ENCODE results near the gene AURKB. TPM values are rescaled to one million over a fixed set of nuclear protein-coding genes. Genes with fewer than 3 reads are reported as not detected.

Gene AURKB
- total and polyA plus RNA-seq, 2 of the 13 experiments (the other 11 are each of a cell fraction or from before 2014, with no cell fraction given) = 29.5 to 75.3 TPM

DNA sequence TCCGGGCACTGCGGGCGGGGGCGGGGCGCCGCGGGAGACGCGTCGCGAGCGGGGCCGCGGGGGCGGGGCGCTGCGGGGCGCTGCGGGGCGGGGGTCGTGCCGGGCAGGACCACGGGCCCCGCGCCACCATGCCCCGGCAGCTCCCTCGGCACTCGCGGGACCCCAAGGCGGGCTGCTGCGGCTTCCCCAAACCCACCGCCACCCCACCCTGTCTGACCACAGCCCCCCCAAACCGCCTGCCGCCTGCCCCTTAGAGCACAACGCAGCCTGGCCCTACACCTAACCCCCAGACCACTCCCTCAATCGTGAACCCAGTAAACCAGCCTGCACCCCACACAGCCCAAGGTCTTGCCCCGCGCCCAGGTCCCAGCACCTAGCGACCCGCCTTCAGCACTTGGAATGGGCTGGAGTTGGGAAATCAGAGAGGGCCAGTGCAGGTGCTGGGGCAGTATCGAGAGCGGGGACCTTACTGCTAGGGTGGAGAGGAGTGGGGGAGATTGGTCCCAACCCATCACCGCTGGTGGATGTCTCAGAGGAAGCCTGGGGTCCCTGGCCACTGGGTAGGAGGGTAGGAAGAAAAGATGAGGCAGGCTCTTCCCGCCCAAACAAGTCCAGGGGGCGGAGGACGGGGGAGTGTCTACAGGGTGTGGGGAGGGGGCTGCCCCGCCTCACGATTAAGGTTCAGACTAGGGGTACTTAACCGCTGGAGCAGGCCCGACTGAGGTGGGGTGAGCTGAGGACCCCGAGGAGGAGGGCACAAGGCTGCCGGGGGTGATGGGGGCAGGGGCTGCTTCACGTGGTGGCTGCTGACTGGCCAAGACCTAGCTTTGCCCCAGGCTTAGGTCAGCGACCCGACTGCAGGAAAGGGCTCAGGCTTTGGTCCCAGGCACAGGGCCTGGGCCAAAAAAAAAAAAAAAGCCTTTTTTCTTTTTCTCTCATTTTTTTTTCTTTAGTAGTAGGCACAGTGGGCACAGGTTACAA, 47.1 kb downstream of the AURKB start (continued):
- TF ChIP-seq, protein P1, sequence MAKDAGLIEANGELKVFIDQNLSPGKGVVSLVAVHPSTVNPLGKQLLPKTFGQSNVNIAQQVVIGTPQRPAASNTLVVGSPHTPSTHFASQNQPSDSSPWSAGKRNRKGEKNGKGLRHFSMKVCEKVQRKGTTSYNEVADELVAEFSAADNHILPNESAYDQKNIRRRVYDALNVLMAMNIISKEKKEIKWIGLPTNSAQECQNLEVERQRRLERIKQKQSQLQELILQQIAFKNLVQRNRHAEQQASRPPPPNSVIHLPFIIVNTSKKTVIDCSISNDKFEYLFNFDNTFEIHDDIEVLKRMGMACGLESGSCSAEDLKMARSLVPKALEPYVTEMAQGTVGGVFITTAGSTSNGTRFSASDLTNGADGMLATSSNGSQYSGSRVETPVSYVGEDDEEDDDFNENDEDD (CRISPR knock-in tag; IDR thresholded peaks at IDR 0.05; ENCODE audit: borderline replicate concordance) = peak; percentile 47; the same call in 1 of the 2 replicates
- TF ChIP-seq ZEB1 (IDR thresholded peaks at IDR 0.05; ENCODE audit: insufficient replicate concordance, low read depth) = peak; percentile 17
- no peak for TF ChIP-seq ELF1 (CRISPR knock-in tag; IDR thresholded peaks at IDR 0.05)
- peak; percentile 49; the same call in 1 of the 2 replicates for TF ChIP-seq ZNF607 (CRISPR knock-in tag; IDR thresholded peaks at IDR 0.05; ENCODE audit: borderline replicate concordance)
- TF ChIP-seq ZNF746 (CRISPR knock-in tag; IDR thresholded peaks at IDR 0.05) = no peak
- TF ChIP-seq ZBTB7A (CRISPR knock-in tag; IDR thresholded peaks at IDR 0.05) = peak; percentile 79
- no peak for TF ChIP-seq ATF7 (IDR thresholded peaks at IDR 0.05)
- TF ChIP-seq ATF7 (CRISPR knock-in tag; IDR thresholded peaks at IDR 0.05) = no peak
- no peak for TF ChIP-seq ARNT2 (CRISPR knock-in tag; IDR thresholded peaks at IDR 0.05; ENCODE audit: low read depth)
- TF ChIP-seq FLYWCH1 (CRISPR knock-in tag; IDR thresholded peaks at IDR 0.05) = no peak
- TF ChIP-seq MTA1 (CRISPR knock-in tag; IDR thresholded peaks at IDR 0.05; ENCODE audit: borderline replicate concordance) = no peak
- TF ChIP-seq XBP1 (CRISPR knock-in tag; IDR thresholded peaks at IDR 0.05) = no peak
- TF ChIP-seq, protein P2, sequence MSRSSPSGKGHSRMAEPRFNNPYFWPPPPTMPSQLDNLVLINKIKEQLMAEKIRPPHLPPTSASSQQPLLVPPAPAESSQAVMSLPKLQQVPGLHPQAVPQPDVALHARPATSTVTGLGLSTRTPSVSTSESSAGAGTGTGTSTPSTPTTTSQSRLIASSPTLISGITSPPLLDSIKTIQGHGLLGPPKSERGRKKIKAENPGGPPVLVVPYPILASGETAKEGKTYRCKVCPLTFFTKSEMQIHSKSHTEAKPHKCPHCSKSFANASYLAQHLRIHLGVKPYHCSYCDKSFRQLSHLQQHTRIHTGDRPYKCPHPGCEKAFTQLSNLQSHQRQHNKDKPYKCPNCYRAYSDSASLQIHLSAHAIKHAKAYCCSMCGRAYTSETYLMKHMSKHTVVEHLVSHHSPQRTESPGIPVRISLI (CRISPR knock-in tag; IDR thresholded peaks at IDR 0.05; ENCODE audit: borderline replicate concordance) = peak; percentile 77; the same call in 1 of the 2 replicates
- no peak for TF ChIP-seq ZNF569 (CRISPR knock-in tag; IDR thresholded peaks at IDR 0.05; ENCODE audit: borderline replicate concordance)
- TF ChIP-seq EZH2 (conservative IDR thresholded peaks at IDR 0.05; ENCODE audit: low read depth, low read length) = no peak
- TF ChIP-seq, protein P3, sequence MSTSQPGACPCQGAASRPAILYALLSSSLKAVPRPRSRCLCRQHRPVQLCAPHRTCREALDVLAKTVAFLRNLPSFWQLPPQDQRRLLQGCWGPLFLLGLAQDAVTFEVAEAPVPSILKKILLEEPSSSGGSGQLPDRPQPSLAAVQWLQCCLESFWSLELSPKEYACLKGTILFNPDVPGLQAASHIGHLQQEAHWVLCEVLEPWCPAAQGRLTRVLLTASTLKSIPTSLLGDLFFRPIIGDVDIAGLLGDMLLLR (CRISPR knock-in tag; IDR thresholded peaks at IDR 0.05) = no peak
- TF ChIP-seq ZNF644 (CRISPR knock-in tag; IDR thresholded peaks at IDR 0.05; ENCODE audit: low read depth) = no peak
- TF ChIP-seq YY1 (IDR thresholded peaks at IDR 0.05; ENCODE audit: insufficient read depth, insufficient replicate concordance, low read depth, low read length) = no peak
- TF ChIP-seq, protein P4, sequence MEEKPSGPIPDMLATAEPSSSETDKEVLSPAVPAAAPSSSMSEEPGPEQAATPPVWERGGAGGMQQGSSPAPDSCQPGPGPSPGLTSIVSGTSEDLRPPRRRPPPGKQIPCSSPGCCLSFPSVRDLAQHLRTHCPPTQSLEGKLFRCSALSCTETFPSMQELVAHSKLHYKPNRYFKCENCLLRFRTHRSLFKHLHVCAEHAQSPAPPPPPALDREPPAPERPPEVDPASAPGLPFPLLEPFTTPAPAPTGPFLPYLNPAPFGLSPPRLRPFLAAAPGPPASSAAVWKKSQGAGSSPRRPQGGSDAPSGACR (CRISPR knock-in tag; IDR thresholded peaks at IDR 0.05) = no peak
- no peak for TF ChIP-seq PRPF4 (IDR thresholded peaks at IDR 0.05; ENCODE audit: low read depth, low read length, poor library complexity, severe bottlenecking)
- no peak for TF ChIP-seq ZNF33A (CRISPR knock-in tag; IDR thresholded peaks at IDR 0.05; ENCODE audit: borderline replicate concordance)
- no peak for TF ChIP-seq HNRNPH1 (optimal IDR thresholded peaks at IDR 0.05; ENCODE audit: low read depth, low read length)
- TF ChIP-seq, protein P5, sequence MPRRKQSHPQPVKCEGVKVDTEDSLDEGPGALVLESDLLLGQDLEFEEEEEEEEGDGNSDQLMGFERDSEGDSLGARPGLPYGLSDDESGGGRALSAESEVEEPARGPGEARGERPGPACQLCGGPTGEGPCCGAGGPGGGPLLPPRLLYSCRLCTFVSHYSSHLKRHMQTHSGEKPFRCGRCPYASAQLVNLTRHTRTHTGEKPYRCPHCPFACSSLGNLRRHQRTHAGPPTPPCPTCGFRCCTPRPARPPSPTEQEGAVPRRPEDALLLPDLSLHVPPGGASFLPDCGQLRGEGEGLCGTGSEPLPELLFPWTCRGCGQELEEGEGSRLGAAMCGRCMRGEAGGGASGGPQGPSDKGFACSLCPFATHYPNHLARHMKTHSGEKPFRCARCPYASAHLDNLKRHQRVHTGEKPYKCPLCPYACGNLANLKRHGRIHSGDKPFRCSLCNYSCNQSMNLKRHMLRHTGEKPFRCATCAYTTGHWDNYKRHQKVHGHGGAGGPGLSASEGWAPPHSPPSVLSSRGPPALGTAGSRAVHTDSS (CRISPR knock-in tag; conservative IDR thresholded peaks at IDR 0.05) = no peak
- TF ChIP-seq NAIF1 (CRISPR knock-in tag; IDR thresholded peaks at IDR 0.05; ENCODE audit: borderline replicate concordance) = no peak
- no peak for TF ChIP-seq BHLHE40 (IDR thresholded peaks at IDR 0.05; ENCODE audit: low read length)

All from HepG2 (cell line).